Lung (tissue), 12 donors: ENCODE measurements around the gene B4GALT5. TPM values are rescaled to one million over a fixed set of nuclear protein-coding genes. Genes with fewer than 3 reads are reported as not detected.

Experiments used
- ATAC-seq: fragments of 200-7000 bp; cut with Tn5 transposase; one replicate; pipeline ENCODE4 v1.9.1; 2020; ENCODE audit warnings: moderate number of reproducible peaks; ENCODE audit not compliant: insufficient read depth, low FRiP score
- DNase-seq, 3 donors: peaks; one replicate each; pipeline ENCODE4 v3.0.0-alpha.2; 2013 to 2017
- H3K27ac ChIP-seq, 2 donors: one replicate each; pipeline ENCODE4 v1.5.1; 2013; ENCODE audit warnings: mild to moderate bottlenecking in 2 of 2, moderate library complexity in 2 of 2, control low read depth in 1 of 2, inconsistent platforms in 1 of 2, low read depth in 1 of 2, low read length in 1 of 2
- H3K27me3 ChIP-seq, 3 donors: one replicate each; pipeline ENCODE4 v1.5.1; 2013; ENCODE audit warnings: low read length in 2 of 3; ENCODE audit not compliant: control insufficient read depth in 3 of 3, insufficient read depth in 3 of 3
- H3K36me3 ChIP-seq, 4 donors: one replicate each; pipeline ENCODE4 v1.5.1; 2013; ENCODE audit warnings: low read length in 4 of 4, mild to moderate bottlenecking in 1 of 4, moderate library complexity in 1 of 4; ENCODE audit not compliant: control insufficient read depth in 4 of 4, insufficient read depth in 4 of 4
- H3K4me1 ChIP-seq, 5 donors: one replicate each; pipeline ENCODE4 v1.5.1; 2013; ENCODE audit warnings: low read length in 5 of 5, mild to moderate bottlenecking in 2 of 5, moderate library complexity in 1 of 5; ENCODE audit not compliant: control insufficient read depth in 5 of 5, insufficient read depth in 5 of 5
- H3K4me3 ChIP-seq: one replicate; pipeline ENCODE4 v1.5.1; 2013; ENCODE audit warnings: mild to moderate bottlenecking, control low read depth, moderate library complexity
- H3K9ac ChIP-seq, 2 donors: one replicate each; pipeline ENCODE4 v1.5.1; 2013; ENCODE audit warnings: low read length in 2 of 2, control low read depth in 1 of 2; ENCODE audit not compliant: insufficient read depth in 1 of 2
- H3K9me3 ChIP-seq, 4 donors: one replicate each; pipeline ENCODE4 v1.5.1; 2013; ENCODE audit warnings: low read length in 3 of 4, mild to moderate bottlenecking in 1 of 4, moderate library complexity in 1 of 4; ENCODE audit not compliant: control insufficient read depth in 4 of 4, insufficient read depth in 3 of 4
- WGBS, 2 donors: extraction: QIAGEN DNeasy Blood & Tissue Kit; methylation state at CpG; one replicate each; pipeline ENCODE4 v1.1.7; 2013; 5-methylcytosine and 5-hydroxymethylcytosine counted together
- polyA plus RNA-seq, 2 donors: library from polyadenylated mRNA; stranded (reverse); fragments of 200-250 nt; gene quantifications; one replicate each; pipeline ENCODE4 v1.2.1, GENCODE V29; 2013
- total RNA-seq, 2 donors: library from RNA; depleted of rRNA in 1 of 2; stranded (reverse); fragments of >200 nt in 1 of 2; gene quantifications; one replicate each; pipeline ENCODE4 v1.2.1, GENCODE V29; 2014 to 2021
- TF ChIP-seq, protein P1 (sequence below): IDR thresholded peaks from 2 replicates; pipeline ENCODE4 v1.5.1; 2012; ENCODE audit warnings: mild to moderate bottlenecking; ENCODE audit errors: control extremely low read depth, extremely low read depth
- donor health status: control.
- donor health status: control.
- donor health status: Bipolar disorder and iron deficiency.
- donor health status: healthy.
- donor health status: DM: yes; HTN: yes; CAD: no.

The B4GALT5 gene
- total and polyA plus RNA-seq, 4 donors = 13.9 to 56.7 (median 41.9) TPM

DNA sequence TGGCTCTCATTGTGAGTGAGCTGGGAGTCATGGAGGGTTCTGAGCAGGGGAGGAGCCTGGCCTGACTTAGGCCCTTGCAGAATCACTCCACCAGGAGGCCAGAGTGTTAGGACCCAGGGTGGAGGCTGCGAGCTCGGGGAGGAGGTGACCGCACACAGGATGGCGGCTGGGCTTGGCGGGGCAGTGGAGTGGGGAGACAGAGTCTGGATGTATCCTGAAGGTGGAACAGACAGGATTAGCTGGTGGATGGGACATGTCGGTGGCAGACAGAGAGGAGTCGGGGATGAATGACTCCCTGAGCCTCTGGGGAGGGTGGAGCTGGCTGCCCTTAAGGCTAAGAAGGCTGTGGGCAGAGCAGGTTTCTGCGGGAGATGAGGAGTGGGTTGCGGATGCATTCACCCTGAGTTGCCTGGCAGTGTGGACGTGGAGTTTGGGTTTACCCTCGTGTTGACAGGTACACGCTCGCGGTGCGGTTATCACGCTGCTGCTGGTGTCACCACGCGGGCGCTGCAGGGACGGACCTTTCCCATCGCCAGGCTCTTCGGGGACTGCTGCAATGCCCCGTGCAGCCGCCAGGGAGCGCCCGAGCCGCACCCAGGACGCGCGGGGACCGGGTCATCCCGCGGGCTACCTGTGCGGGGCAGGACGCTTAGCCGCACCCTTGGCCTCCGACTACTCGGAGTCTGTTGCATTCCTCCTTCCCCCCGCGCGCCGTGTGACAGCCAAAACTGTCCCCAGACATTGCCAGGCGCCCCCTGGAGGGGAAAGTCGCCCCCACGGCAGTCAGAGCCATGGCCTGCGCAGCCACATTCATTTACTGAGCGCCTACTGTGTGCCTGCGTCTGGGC, 102.8 kb downstream of the B4GALT5 start:
- WGBS, 2 donors = 14 to 16% methylated on average over 46 to 48 of the region's 48 CpGs
- peak; percentile 90 for ATAC-seq
- no peaks in the 10 kb centered on the region for H3K36me3 ChIP-seq
- peak; percentile 61 to 79 (median 61) for DNase-seq
- no peak overlapping the region for H3K9ac ChIP-seq
- no peaks in the 10 kb centered on the region for H3K9me3 ChIP-seq
- H3K4me3 ChIP-seq = no peak overlapping the region
- H3K27me3 ChIP-seq = peaks cover 0 to 2% (median 0%) of the 10 kb centered on the region in 3 donors
- H3K4me1 ChIP-seq = peaks cover 0 to 9% (median 4%) of the 10 kb centered on the region in 5 donors
- no peak overlapping the region for H3K27ac ChIP-seq
- TF ChIP-seq, protein P1, sequence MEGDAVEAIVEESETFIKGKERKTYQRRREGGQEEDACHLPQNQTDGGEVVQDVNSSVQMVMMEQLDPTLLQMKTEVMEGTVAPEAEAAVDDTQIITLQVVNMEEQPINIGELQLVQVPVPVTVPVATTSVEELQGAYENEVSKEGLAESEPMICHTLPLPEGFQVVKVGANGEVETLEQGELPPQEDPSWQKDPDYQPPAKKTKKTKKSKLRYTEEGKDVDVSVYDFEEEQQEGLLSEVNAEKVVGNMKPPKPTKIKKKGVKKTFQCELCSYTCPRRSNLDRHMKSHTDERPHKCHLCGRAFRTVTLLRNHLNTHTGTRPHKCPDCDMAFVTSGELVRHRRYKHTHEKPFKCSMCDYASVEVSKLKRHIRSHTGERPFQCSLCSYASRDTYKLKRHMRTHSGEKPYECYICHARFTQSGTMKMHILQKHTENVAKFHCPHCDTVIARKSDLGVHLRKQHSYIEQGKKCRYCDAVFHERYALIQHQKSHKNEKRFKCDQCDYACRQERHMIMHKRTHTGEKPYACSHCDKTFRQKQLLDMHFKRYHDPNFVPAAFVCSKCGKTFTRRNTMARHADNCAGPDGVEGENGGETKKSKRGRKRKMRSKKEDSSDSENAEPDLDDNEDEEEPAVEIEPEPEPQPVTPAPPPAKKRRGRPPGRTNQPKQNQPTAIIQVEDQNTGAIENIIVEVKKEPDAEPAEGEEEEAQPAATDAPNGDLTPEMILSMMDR = peak; percentile 98

DNA sequence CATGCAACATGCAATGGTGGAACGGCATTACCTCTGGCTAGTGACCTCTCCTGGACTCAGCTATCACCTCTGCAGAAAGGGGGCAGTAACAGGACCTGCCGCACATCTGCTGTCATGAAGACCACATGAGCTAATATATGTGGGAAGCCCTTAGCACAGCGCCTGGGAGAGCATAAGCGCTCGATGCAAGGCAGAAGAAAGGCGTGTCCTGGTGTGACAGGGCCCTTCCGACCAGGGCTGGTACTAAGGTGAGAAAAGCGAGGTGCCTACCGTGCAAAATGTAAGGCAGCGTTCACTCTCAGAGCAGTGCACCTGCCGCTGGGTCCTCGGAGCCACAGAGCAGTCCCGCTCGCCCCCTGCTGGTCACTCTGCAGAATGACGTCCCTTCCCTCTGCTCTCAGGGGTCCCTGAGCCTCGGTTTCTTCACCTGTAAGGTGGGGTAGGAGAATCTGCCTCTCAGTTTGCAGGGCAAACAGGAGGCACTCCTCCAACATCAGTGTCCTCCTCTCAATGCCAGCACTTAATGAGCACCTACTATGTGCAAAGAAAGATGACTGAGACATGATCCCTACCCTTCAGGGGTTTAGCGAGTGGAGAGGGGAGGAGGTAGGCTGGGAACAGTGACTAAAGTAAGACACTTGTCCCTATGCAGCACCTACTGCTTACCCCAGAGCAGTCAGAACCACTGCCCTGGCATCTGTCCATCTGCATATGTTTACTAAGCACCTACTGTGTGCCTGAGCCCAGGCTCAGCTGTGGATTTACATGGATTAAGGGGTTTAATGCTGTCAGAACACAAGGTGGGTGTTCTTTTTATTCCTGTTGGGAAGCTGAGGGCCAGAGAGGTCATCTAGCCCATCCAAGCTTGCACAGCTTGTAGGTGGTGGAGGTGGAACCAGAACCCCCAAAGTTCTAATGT, 104.7 kb downstream of the B4GALT5 start:
- ATAC-seq (peak; percentile 66), DNase-seq (peak; percentile 54 to 69 (median 59))
- Histone ChIP-seq H3K27me3 (peaks cover 0 to 2% (median 0%) of the 10 kb centered on the region in 3 donors), H3K9me3 (no peaks in the 10 kb centered on the region), H3K9ac (no peak overlapping the region), H3K4me1 (peaks cover 0 to 9% (median 4%) of the 10 kb centered on the region in 5 donors), H3K4me3 (no peak overlapping the region), H3K27ac (no peak overlapping the region), H3K36me3 (no peaks in the 10 kb centered on the region)
- TF ChIP-seq, protein P1 = peak; percentile 85
- 7% methylated on average over 17 of the region's 17 CpGs for WGBS, 2 donors

DNA sequence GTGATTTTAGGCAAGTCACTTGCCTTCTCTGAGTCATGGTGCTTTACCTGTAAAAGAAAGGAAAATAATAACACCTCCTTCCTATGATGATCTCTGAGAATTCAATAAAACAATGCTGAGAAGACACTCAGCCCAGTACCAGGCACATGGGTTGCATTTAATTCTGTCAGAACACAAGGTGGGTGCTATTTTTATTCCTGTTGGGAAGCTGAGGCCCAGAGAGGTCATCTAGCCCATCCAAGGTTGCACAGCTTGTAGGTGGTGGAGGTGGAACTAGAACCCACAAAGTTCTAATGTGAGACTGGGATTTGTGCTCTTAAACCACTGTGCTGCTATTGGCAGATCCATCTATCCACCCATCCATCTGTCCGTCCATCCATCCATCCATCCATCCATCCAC, 106.1 kb downstream of the B4GALT5 start:
- Histone ChIP-seq H3K9me3 (no peaks in the 10 kb centered on the region), H3K9ac (no peak overlapping the region), H3K27me3 (peaks cover 0 to 2% (median 0%) of the 10 kb centered on the region in 3 donors), H3K4me1 (peaks cover 0 to 9% (median 4%) of the 10 kb centered on the region in 5 donors), H3K4me3 (no peak overlapping the region), H3K27ac (no peak overlapping the region), H3K36me3 (no peaks in the 10 kb centered on the region)
- no peak for DNase-seq
- 100% methylated on average over 1 of the region's 1 CpG for WGBS, 2 donors
- TF ChIP-seq, protein P1 = no peak
- no peak for ATAC-seq
